Smooth muscle cell (in vitro differentiated cells): Measurements from ENCODE around the gene STRA8. TPM values are rescaled to one million over a fixed set of nuclear protein-coding genes. Genes with fewer than 3 reads are reported as not detected.

ENCODE experiments used
- DNase-seq: peaks from one replicate; lab custom pipeline; 2025; ENCODE audit not compliant: unreplicated experiment; lab: John Stamatoyannopoulos, UW
- H2AFZ ChIP-seq: fragments of 200-600 bp; sonication (generic); 2 replicates; pipeline ENCODE4 v1.6.0; 2016; ENCODE audit warnings: antibody characterized with exemption, low read depth, mild to moderate bottlenecking
- H3F3A ChIP-seq: fragments of 200-600 bp; sonication (generic); 2 replicates; pipeline ENCODE4 v1.6.0; 2017; ENCODE audit warnings: antibody characterized with exemption, low read depth
- H3K27ac ChIP-seq: fragments of 200-600 bp; sonication (generic); 2 replicates; pipeline ENCODE4 v1.5.1; 2016; ENCODE audit warnings: low read depth, mild to moderate bottlenecking
- H3K27me3 ChIP-seq: fragments of 200-600 bp; sonication (generic); 2 replicates; pipeline ENCODE4 v1.6.1; 2016; ENCODE audit warnings: low read depth, mild to moderate bottlenecking
- H3K36me3 ChIP-seq: fragments of 200-600 bp; sonication (generic); 2 replicates; pipeline ENCODE4 v1.5.1; 2016; ENCODE audit warnings: low read depth
- H3K4me1 ChIP-seq: fragments of 200-600 bp; sonication (generic); 2 replicates; pipeline ENCODE4 v1.5.1; 2016; ENCODE audit warnings: low read depth
- H3K4me2 ChIP-seq: fragments of 200-600 bp; sonication (generic); 2 replicates; pipeline ENCODE4 v1.6.0; 2016; ENCODE audit warnings: mild to moderate bottlenecking
- H3K4me3 ChIP-seq: fragments of 200-600 bp; sonication (generic); 2 replicates; pipeline ENCODE4 v1.5.1; 2016; ENCODE audit warnings: mild to moderate bottlenecking
- H3K79me2 ChIP-seq: fragments of 200-600 bp; sonication (generic); 2 replicates; pipeline ENCODE4 v1.6.0; 2016; ENCODE audit warnings: low read depth, mild to moderate bottlenecking
- H3K9ac ChIP-seq: fragments of 200-600 bp; sonication (generic); 2 replicates; pipeline ENCODE4 v1.6.0; 2016; ENCODE audit warnings: low read depth
- H3K9me3 ChIP-seq: fragments of 200-600 bp; sonication (generic); replicated peaks from 2 replicates; pipeline ENCODE4 v1.5.1; 2016; ENCODE audit warnings: low read depth
- H4K20me1 ChIP-seq: fragments of 200-600 bp; sonication (generic); 2 replicates; pipeline ENCODE4 v1.6.0; 2016; ENCODE audit warnings: low read depth
- whole genome bisulfite sequencing: methylation state at CpG from one replicate; pipeline ENCODE4 v1.1.7; 2016; ENCODE audit warnings: low lambda C conversion rate; 5-methylcytosine and 5-hydroxymethylcytosine counted together
- polyA plus RNA-seq: library from polyadenylated mRNA; unstranded; fragments of >200 nt; fragmentation: Nextera tagmentation; extraction: Ambion mirVana; gene quantifications from 2 replicates; pipeline ENCODE4 v1.2.1, GENCODE V29; 2016
- total RNA-seq: library from RNA; depleted of rRNA; stranded (reverse); fragments of >200 nt; gene quantifications from 2 replicates; pipeline ENCODE4 v1.2.3, GENCODE V29; 2014
- TF ChIP-seq, protein P1 (sequence below): fragments of 200-600 bp; sonication (generic); IDR thresholded peaks from 2 replicates; pipeline ENCODE4 v1.5.1; 2017; ENCODE audit warnings: borderline replicate concordance, mild to moderate bottlenecking, antibody characterized with exemption; ENCODE audit not compliant: insufficient read depth, poor library complexity, severe bottlenecking

The STRA8 gene
- total and polyA plus RNA-seq, 2 experiments from 2014 or later = not detected

DNA sequence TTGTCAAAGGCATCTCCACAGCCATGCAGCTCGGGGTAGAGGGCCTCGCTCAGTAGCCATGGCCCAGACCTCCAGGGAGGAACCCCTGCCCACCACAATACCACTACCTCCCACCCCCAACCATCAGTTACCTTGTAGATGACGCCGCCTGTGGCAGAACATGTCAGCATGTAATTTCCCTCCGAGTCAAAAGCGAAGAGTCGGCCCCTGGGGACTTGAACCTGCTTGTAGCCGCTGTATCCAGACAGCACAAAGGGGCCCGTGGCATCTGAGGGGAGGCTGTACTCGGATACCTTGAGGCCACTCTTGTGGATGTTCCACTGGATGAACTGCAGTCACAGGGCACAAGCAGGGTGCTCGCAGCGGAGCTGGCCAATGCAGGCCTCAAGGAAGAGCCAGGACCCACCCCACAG lies 46.8 kb upstream of the STRA8 start:
- Histone ChIP-seq H3K36me3 (peaks cover 20% of the 10 kb centered on the region), H3K4me3 (no peak overlapping the region), H3F3A (no peaks in the 10 kb centered on the region), H3K4me1 (no peaks in the 10 kb centered on the region), H4K20me1 (no peaks in the 10 kb centered on the region), H2AFZ (no peak overlapping the region), H3K79me2 (no peaks in the 10 kb centered on the region), H3K9ac (no peak overlapping the region), H3K27ac (no peak overlapping the region), H3K9me3 (peaks cover 10% of the 10 kb centered on the region), H3K4me2 (no peak overlapping the region), H3K27me3 (no peaks in the 10 kb centered on the region)
- no peak for DNase-seq
- TF ChIP-seq, protein P1, sequence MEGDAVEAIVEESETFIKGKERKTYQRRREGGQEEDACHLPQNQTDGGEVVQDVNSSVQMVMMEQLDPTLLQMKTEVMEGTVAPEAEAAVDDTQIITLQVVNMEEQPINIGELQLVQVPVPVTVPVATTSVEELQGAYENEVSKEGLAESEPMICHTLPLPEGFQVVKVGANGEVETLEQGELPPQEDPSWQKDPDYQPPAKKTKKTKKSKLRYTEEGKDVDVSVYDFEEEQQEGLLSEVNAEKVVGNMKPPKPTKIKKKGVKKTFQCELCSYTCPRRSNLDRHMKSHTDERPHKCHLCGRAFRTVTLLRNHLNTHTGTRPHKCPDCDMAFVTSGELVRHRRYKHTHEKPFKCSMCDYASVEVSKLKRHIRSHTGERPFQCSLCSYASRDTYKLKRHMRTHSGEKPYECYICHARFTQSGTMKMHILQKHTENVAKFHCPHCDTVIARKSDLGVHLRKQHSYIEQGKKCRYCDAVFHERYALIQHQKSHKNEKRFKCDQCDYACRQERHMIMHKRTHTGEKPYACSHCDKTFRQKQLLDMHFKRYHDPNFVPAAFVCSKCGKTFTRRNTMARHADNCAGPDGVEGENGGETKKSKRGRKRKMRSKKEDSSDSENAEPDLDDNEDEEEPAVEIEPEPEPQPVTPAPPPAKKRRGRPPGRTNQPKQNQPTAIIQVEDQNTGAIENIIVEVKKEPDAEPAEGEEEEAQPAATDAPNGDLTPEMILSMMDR = no peak
- WGBS = 97% methylated on average over 12 of the region's 12 CpGs

DNA sequence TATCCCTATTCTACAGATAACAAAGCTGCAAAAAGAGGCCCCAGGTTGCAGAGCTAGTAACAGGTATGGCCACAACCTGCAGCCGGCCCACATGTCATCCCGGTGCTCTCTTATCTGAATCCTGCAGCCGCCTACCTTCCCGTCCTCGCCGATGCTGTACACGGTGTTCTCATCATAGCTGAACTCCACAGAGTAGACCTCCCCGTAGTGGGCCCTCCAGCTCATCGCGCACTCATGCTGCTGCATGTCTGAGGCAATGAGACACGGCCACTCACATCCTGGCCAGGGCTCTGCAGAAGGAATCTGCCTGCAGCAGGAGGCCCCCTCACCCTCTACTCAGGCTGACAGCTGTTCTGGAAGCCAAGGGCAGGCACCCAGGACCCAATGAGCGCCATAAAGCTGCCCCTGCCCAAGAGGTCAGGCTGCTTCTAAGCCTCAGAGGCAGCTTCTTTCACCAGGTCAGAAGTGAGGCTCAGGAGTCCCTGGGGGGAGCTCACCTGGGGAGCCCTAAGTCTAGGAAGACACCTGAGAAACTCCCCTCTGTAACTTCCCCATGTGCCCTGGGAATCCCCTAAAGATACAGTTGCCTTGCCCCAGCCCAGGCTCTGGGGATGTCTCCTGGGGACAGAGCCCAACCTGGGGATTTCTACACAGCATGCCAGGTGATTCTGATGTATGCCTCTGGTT lies 45.2 kb upstream of the STRA8 start:
- H3K4me3 ChIP-seq = no peak overlapping the region
- no peak overlapping the region for H3K9ac ChIP-seq
- no peak for DNase-seq
- H3K4me1 ChIP-seq = no peaks in the 10 kb centered on the region
- peaks cover 14% of the 10 kb centered on the region for H3K36me3 ChIP-seq
- peaks cover 2% of the 10 kb centered on the region for H3K9me3 ChIP-seq
- H3K27me3 ChIP-seq = no peaks in the 10 kb centered on the region
- no peaks in the 10 kb centered on the region for H3F3A ChIP-seq
- no peak overlapping the region for H3K4me2 ChIP-seq
- no peak overlapping the region for H3K27ac ChIP-seq
- H4K20me1 ChIP-seq = no peaks in the 10 kb centered on the region
- H3K79me2 ChIP-seq = no peaks in the 10 kb centered on the region
- TF ChIP-seq, protein P1 = no peak
- no peak overlapping the region for H2AFZ ChIP-seq
- WGBS = 64% methylated on average over 12 of the region's 12 CpGs

DNA sequence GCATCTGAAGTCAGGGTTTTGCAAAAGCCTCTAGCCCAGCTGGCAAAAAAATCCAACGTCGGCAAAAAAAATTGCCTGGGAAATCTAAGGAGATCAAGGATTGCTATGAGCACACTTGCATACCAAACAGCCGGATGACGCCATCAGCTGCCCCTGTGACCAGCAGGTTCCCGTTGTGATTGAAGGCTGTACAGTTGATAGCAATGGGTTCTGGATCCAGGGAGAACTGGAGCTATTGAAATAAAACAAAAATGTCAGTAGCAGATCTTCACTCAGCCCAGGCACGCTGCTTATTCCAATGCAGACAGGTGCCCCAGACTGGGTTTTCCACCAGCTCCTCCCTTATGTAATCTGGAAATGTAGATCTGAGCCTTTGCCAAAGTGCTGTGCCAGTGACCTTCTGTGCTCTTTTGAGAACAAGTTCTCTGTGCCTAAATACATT lies 44.4 kb upstream of the STRA8 start:
- no peaks in the 10 kb centered on the region for H3K79me2 ChIP-seq
- H3K27ac ChIP-seq = no peak overlapping the region
- no peaks in the 10 kb centered on the region for H3F3A ChIP-seq
- no peaks in the 10 kb centered on the region for H3K9me3 ChIP-seq
- H3K4me1 ChIP-seq = no peaks in the 10 kb centered on the region
- H3K27me3 ChIP-seq = no peaks in the 10 kb centered on the region
- DNase-seq = no peak
- H3K4me3 ChIP-seq = no peak overlapping the region
- H3K36me3 ChIP-seq = peaks cover 12% of the 10 kb centered on the region
- H4K20me1 ChIP-seq = no peaks in the 10 kb centered on the region
- H3K9ac ChIP-seq = no peak overlapping the region
- no peak overlapping the region for H2AFZ ChIP-seq
- 94% methylated on average over 6 of the region's 6 CpGs for WGBS
- TF ChIP-seq, protein P1 = no peak
- no peak overlapping the region for H3K4me2 ChIP-seq

DNA sequence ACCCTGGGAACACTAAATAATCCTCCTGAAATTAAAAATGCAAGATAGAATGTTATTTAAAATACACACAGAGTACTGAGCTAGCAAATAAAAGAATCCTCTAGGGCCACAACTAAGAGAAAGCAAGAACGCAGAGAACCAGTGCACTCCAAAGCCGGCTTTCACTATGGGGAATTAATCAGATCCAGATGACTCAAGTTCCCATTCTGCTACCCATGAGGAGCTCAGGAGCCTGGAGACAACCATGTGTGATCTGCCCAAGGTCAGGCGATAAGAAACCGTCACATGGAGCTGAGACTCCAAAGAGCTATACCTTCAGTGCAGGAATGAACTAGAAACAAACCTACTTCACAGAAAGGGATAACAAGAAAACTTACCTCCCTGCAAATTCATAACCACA lies 43.7 kb upstream of the STRA8 start:
- Histone ChIP-seq H3K4me2 (no peak overlapping the region), H3K27me3 (no peaks in the 10 kb centered on the region), H3F3A (no peaks in the 10 kb centered on the region), H2AFZ (no peak overlapping the region), H3K9me3 (no peaks in the 10 kb centered on the region), H3K79me2 (no peaks in the 10 kb centered on the region), H3K36me3 (peaks cover 4% of the 10 kb centered on the region), H3K9ac (no peak overlapping the region), H3K4me3 (no peak overlapping the region), H3K4me1 (no peaks in the 10 kb centered on the region), H4K20me1 (no peaks in the 10 kb centered on the region), H3K27ac (no peak overlapping the region)
- DNase-seq = no peak
- WGBS = 67% methylated on average over 4 of the region's 4 CpGs
- TF ChIP-seq, protein P1 = no peak
